K562 (cell line): ENCODE data around the gene GPR142. TPM values are rescaled to one million over a fixed set of nuclear protein-coding genes. Genes with fewer than 3 reads are reported as not detected.

Source experiments
- ARID4B ChIP-seq: sonication (generic); formaldehyde crosslinking; IDR thresholded peaks from 2 replicates; pipeline ENCODE4 v1.8.0; 2022; ENCODE audit warnings: mild to moderate bottlenecking, missing genetic modification reagents
- ATF6 ChIP-seq: sonication (generic); formaldehyde crosslinking; IDR thresholded peaks from 2 replicates; pipeline ENCODE4 v1.4.0; 2020; ENCODE audit warnings: mild to moderate bottlenecking, missing genetic modification reagents
- DIDO1 ChIP-seq: fragments of 450-650 bp; IDR thresholded peaks from 2 replicates; pipeline ENCODE4 v1.6.1; 2016; ENCODE audit warnings: low read depth, missing biosample characterization, missing genetic modification characterization
- FOXO4 ChIP-seq: fragments of 450-650 bp; formaldehyde crosslinking; IDR thresholded peaks from 2 replicates; pipeline ENCODE4 v1.4.0; 2020; ENCODE audit warnings: mild to moderate bottlenecking, moderate library complexity
- FOXP4 ChIP-seq: sonication (generic); formaldehyde crosslinking; IDR thresholded peaks from 2 replicates; pipeline ENCODE4 v1.8.0; 2022; ENCODE audit warnings: mild to moderate bottlenecking, missing genetic modification reagents, borderline replicate concordance
- HNRNPL ChIP-seq: fragments of 200-400 bp; formaldehyde crosslinking; IDR thresholded peaks from 2 replicates; pipeline ENCODE4 v1.6.1; 2017; ENCODE audit warnings: low read depth, mild to moderate bottlenecking, low read length
- KHSRP ChIP-seq: fragments of 450-650 bp; IDR thresholded peaks from 2 replicates; pipeline ENCODE4 v1.6.1; 2017
- MAX ChIP-seq: sonication (generic); formaldehyde crosslinking; IDR thresholded peaks from 2 replicates; pipeline ENCODE4 v1.9.0; 2022; ENCODE audit warnings: mild to moderate bottlenecking, missing genetic modification reagents
- MCM2 ChIP-seq: fragments of 450-650 bp; IDR thresholded peaks from 2 replicates; pipeline ENCODE4 v1.6.1; 2017; ENCODE audit warnings: low read depth, mild to moderate bottlenecking
- MLX ChIP-seq, 2 experiments: fragments of 450-650 bp in 1 of 2; sonication (generic) in 1 of 2; formaldehyde crosslinking; conservative IDR thresholded peaks; 2 replicates each; pipeline versions ENCODE4 v1.4.0 to v1.8.1; 2020 to 2022; ENCODE audit warnings: mild to moderate bottlenecking in 1 of 2, missing genetic modification reagents in 1 of 2
- NBN ChIP-seq: fragments of 450-650 bp; IDR thresholded peaks from 2 replicates; pipeline ENCODE4 v1.6.1; 2016; ENCODE audit warnings: low read depth, mild to moderate bottlenecking
- NCOA1 ChIP-seq: fragments of 450-650 bp; IDR thresholded peaks from 2 replicates; pipeline ENCODE4 v1.6.1; 2016; ENCODE audit warnings: low read depth
- SAP30 ChIP-seq: fragments of 200-600 bp; sonication (generic); IDR thresholded peaks from 2 replicates; pipeline ENCODE4 v1.6.1; 2012; ENCODE audit warnings: borderline replicate concordance, low read depth, mild to moderate bottlenecking, moderate library complexity, low read length, control low read depth, inconsistent platforms; ENCODE audit not compliant: insufficient read depth, poor library complexity, severe bottlenecking
- SIN3B ChIP-seq: fragments of 450-650 bp; IDR thresholded peaks from 2 replicates; pipeline ENCODE4 v1.6.1; 2017; ENCODE audit warnings: low read depth, mild to moderate bottlenecking, moderate library complexity
- TAL1 ChIP-seq: fragments of 450-650 bp; IDR thresholded peaks from 2 replicates; pipeline ENCODE4 v1.6.1; 2016; ENCODE audit warnings: mild to moderate bottlenecking
- polyA plus RNA-seq, 8 experiments: library from polyadenylated mRNA; depleted of rRNA in 4 of 8; stranded (reverse) in 5 of 8; unstranded in 3 of 8; fragments of >200 nt; fragmentation: Nextera tagmentation in 2 of 8; fragmentation: Illumina TruSeq in 1 of 8; extraction: Ambion mirVana in 2 of 8; extraction: Trizol in 1 of 8; gene quantifications; 2 replicates each; pipeline versions ENCODE4 v1.2.1 to v1.2.3, GENCODE V29; 2011 to 2014; ENCODE audit warnings: inconsistent platforms in 1 of 8, missing spikeins in 1 of 8
- total RNA-seq, 7 experiments: library from RNA; depleted of rRNA in 6 of 7; stranded (reverse); fragments of >200 nt in 6 of 7; fragmentation: Illumina TruSeq in 2 of 7; extraction: Trizol in 2 of 7; gene quantifications; 2 replicates each; pipeline versions ENCODE4 v1.2.1 to v1.2.3, GENCODE V29; 2011 to 2021; ENCODE audit warnings: low replicate concordance in 1 of 7

Gene GPR142
- total and polyA plus RNA-seq, 9 of the 15 experiments (the other 6 are each of a cell fraction or from before 2014, with no cell fraction given) = not detected

GRCh38 chr17:74351552-74352210 lies 15.6 kb upstream of the GPR142 start (continued):
- TF ChIP-seq ARID4B (CRISPR knock-in tag) = no peak
- no peak for TF ChIP-seq HNRNPL
- TF ChIP-seq MCM2 = no peak
- no peak for TF ChIP-seq SIN3B
- peak; percentile 94 for TF ChIP-seq MAX
- no peak for TF ChIP-seq NBN
- TF ChIP-seq KHSRP = no peak
- TF ChIP-seq ATF6 (CRISPR knock-in tag) = no peak
- TF ChIP-seq SAP30 = no peak
- TF ChIP-seq DIDO1 (tag) = no peak
- TF ChIP-seq MLX (CRISPR knock-in tag; conservative IDR thresholded peaks at IDR 0.05) = no peak
- TF ChIP-seq FOXO4 (CRISPR knock-in tag) = no peak
- TF ChIP-seq NCOA1 = no peak
- TF ChIP-seq TAL1 = no peak
- TF ChIP-seq FOXP4 (CRISPR knock-in tag) = no peak
